Liver (tissue), 9 donors: Measurements from ENCODE around the gene P2RY14. TPM values are rescaled to one million over a fixed set of nuclear protein-coding genes. Genes with fewer than 3 reads are reported as not detected.
"Not testable (repeated sequence)": the region's sequence is repeated elsewhere in the genome, so short reads cannot be mapped to it uniquely, and the experiment has no call there.

ENCODE experiments used
- DNase-seq: peaks from one replicate; pipeline ENCODE4 v3.0.0-alpha.2; 2017; ENCODE audit warnings: low spot score
- H3K27ac ChIP-seq, 2 donors: one replicate each; pipeline ENCODE4 v1.7.0; 2013; ENCODE audit warnings: inconsistent platforms in 2 of 2, low read length in 2 of 2, control low read depth in 1 of 2, low read depth in 1 of 2, mild to moderate bottlenecking in 1 of 2
- H3K27me3 ChIP-seq, 4 donors: one replicate each; pipeline versions ENCODE4 v1.6.1 to v1.7.0; 2013; ENCODE audit warnings: low read length in 3 of 4, inconsistent platforms in 1 of 4, mild to moderate bottlenecking in 1 of 4, moderate library complexity in 1 of 4; ENCODE audit not compliant: control insufficient read depth in 4 of 4, insufficient read depth in 4 of 4
- H3K36me3 ChIP-seq, 4 donors: one replicate each; pipeline versions ENCODE4 v1.6.1 to v1.7.0; 2013; ENCODE audit warnings: low read length in 3 of 4, mild to moderate bottlenecking in 3 of 4, low read depth in 1 of 4, moderate library complexity in 1 of 4; ENCODE audit not compliant: control insufficient read depth in 4 of 4, insufficient read depth in 3 of 4
- H3K4me1 ChIP-seq, 4 donors: one replicate each; pipeline versions ENCODE4 v1.6.1 to v1.7.0; 2013; ENCODE audit warnings: low read length in 3 of 4, mild to moderate bottlenecking in 3 of 4, moderate library complexity in 1 of 4; ENCODE audit not compliant: control insufficient read depth in 4 of 4, insufficient read depth in 4 of 4
- H3K4me3 ChIP-seq, 3 donors: one replicate each; pipeline versions ENCODE4 v1.6.1 to v1.7.0; 2013; ENCODE audit warnings: low read length in 3 of 3, control low read depth in 1 of 3, low read depth in 1 of 3, mild to moderate bottlenecking in 1 of 3
- H3K9ac ChIP-seq, 2 donors: one replicate each; pipeline ENCODE4 v1.7.0; 2013; ENCODE audit warnings: low read length in 2 of 2, mild to moderate bottlenecking in 2 of 2, moderate library complexity in 2 of 2, control low read depth in 1 of 2, low read depth in 1 of 2
- H3K9me3 ChIP-seq, 4 donors: one replicate each; pipeline versions ENCODE4 v1.6.1 to v1.7.0; 2013; ENCODE audit warnings: low read length in 3 of 4; ENCODE audit not compliant: control insufficient read depth in 4 of 4
- ATF3 ChIP-seq: IDR thresholded peaks from 2 replicates; pipeline ENCODE4 v1.6.1; 2016; ENCODE audit warnings: antibody characterized with exemption
- CTCF ChIP-seq: fragments of 150-350 bp; IDR thresholded peaks from 2 replicates; pipeline ENCODE4 v1.5.1; 2017; ENCODE audit warnings: improper control_type of control experiment, low read depth, low read length; ENCODE audit not compliant: missing input control
- EGR1 ChIP-seq, 2 donors: IDR thresholded peaks; 2 replicates each; pipeline ENCODE4 v1.6.1; 2016 to 2018; ENCODE audit warnings: antibody characterized with exemption in 2 of 2, low read depth in 2 of 2
- FOXA1 ChIP-seq: IDR thresholded peaks from 2 replicates; pipeline ENCODE4 v1.6.1; 2016; ENCODE audit warnings: antibody characterized with exemption
- FOXA2 ChIP-seq: IDR thresholded peaks from 2 replicates; pipeline ENCODE4 v1.6.1; 2016; ENCODE audit warnings: antibody characterized with exemption
- HNF4G ChIP-seq: IDR thresholded peaks from 2 replicates; pipeline ENCODE4 v1.6.1; 2016; ENCODE audit warnings: antibody characterized with exemption
- JUND ChIP-seq, 2 donors: IDR thresholded peaks; 2 replicates each; pipeline ENCODE4 v1.6.1; 2016; ENCODE audit warnings: antibody characterized with exemption in 2 of 2
- NR2F2 ChIP-seq: IDR thresholded peaks from 2 replicates; pipeline ENCODE4 v1.6.1; 2016; ENCODE audit warnings: antibody characterized with exemption
- RAD21 ChIP-seq, 2 donors: IDR thresholded peaks; 2 replicates each; pipeline ENCODE4 v1.6.1; 2016; ENCODE audit warnings: antibody characterized with exemption in 2 of 2, mild to moderate bottlenecking in 2 of 2
- REST ChIP-seq: IDR thresholded peaks from 2 replicates; pipeline ENCODE4 v1.6.1; 2016; ENCODE audit warnings: antibody characterized with exemption, mild to moderate bottlenecking
- RXRA ChIP-seq, 2 donors: IDR thresholded peaks; 2 replicates each; pipeline ENCODE4 v1.6.1; 2017 to 2018; ENCODE audit warnings: antibody characterized with exemption in 2 of 2, mild to moderate bottlenecking in 1 of 2
- SP1 ChIP-seq: IDR thresholded peaks from 2 replicates; pipeline ENCODE4 v1.6.1; 2018; ENCODE audit warnings: antibody characterized with exemption, mild to moderate bottlenecking
- TAF1 ChIP-seq: conservative IDR thresholded peaks from 2 replicates; pipeline ENCODE4 v1.6.1; 2016; ENCODE audit warnings: antibody characterized with exemption, mild to moderate bottlenecking
- YY1 ChIP-seq: IDR thresholded peaks from 2 replicates; pipeline ENCODE4 v1.6.1; 2016; ENCODE audit warnings: antibody characterized with exemption, mild to moderate bottlenecking
- ZBTB33 ChIP-seq: IDR thresholded peaks from 2 replicates; pipeline ENCODE4 v1.6.1; 2016; ENCODE audit warnings: antibody characterized with exemption
- WGBS: extraction: QIAGEN DNeasy Blood & Tissue Kit; methylation state at CpG from one replicate; pipeline ENCODE4 v1.1.7; 2013; 5-methylcytosine and 5-hydroxymethylcytosine counted together
- polyA plus RNA-seq, 2 donors: library from polyadenylated mRNA; stranded (reverse) in 1 of 2; unstranded in 1 of 2; fragments of 200-250 nt in 1 of 2; fragments of >200 nt in 1 of 2; fragmentation: Nextera tagmentation in 1 of 2; extraction: Ambion mirVana in 1 of 2; gene quantifications; one replicate each; pipeline versions ENCODE4 v1.2.1 to v1.2.3, GENCODE V29; 2013 to 2015
- total RNA-seq, 2 donors: library from RNA; depleted of rRNA; stranded (reverse); fragments of >200 nt; gene quantifications; one replicate each; pipeline ENCODE4 v1.2.3, GENCODE V29; 2014
- donor health status: healthy.
- donor health status: healthy.
- donor health status: healthy.
- donor health status: healthy.
- donor health status: healthy.

Gene P2RY14
- total and polyA plus RNA-seq, 4 donors = 0.10 to 0.37 (median 0.22) TPM

GRCh38 chr3:151232991-151233390, 45.4 kb downstream of the P2RY14 start:
- Histone ChIP-seq H3K4me1 (no peaks in the 10 kb centered on the region), H3K36me3 (no peaks in the 10 kb centered on the region), H3K27ac (no peak overlapping the region), H3K9me3 (no peaks in the 10 kb centered on the region), H3K27me3 (no peaks in the 10 kb centered on the region), H3K4me3 (no peak overlapping the region), H3K9ac (no peak overlapping the region)
- no peak for DNase-seq
- WGBS = 88% methylated on average over 4 of the region's 4 CpGs
- TF ChIP-seq ZBTB33 (no peak), NR2F2 (no peak), FOXA2 (no peak)

GRCh38 chr3:151232403-151232802, 45.9 kb downstream of the P2RY14 start:
- DNase-seq, H3K9ac ChIP-seq, H3K36me3 ChIP-seq, H3K27ac ChIP-seq, H3K4me3 ChIP-seq, H3K9me3 ChIP-seq, H3K4me1 ChIP-seq, H3K27me3 ChIP-seq: not testable (repeated sequence)

- H3K27me3 ChIP-seq = no peaks in the 10 kb centered on the region
- H3K27ac ChIP-seq = no peak overlapping the region
- H3K9ac ChIP-seq = no peak overlapping the region
- no peak for TF ChIP-seq CTCF
- TF ChIP-seq ZBTB33 = no peak
- TF ChIP-seq HNF4G = no peak
- TF ChIP-seq NR2F2 = no peak
- TF ChIP-seq FOXA1 = no peak
- TF ChIP-seq RAD21 (IDR thresholded peaks at IDR 0.05) = no peak
- no peak for TF ChIP-seq FOXA2
- TF ChIP-seq TAF1 = no peak
- no peak for TF ChIP-seq EGR1 (IDR thresholded peaks at IDR 0.05; ENCODE audit: low read depth in 2 of 2)
- no peak for TF ChIP-seq RXRA (IDR thresholded peaks at IDR 0.05)
- no peak for TF ChIP-seq JUND (IDR thresholded peaks at IDR 0.05)
- TF ChIP-seq REST = no peak
- TF ChIP-seq YY1 = no peak
- TF ChIP-seq ATF3 = no peak
- TF ChIP-seq SP1 = no peak
- H3K4me1 ChIP-seq = peaks cover 4 to 18% (median 12%) of the 10 kb centered on the region in 4 donors
- no peak for DNase-seq
- H3K9me3 ChIP-seq = no peaks in the 10 kb centered on the region
- WGBS = 56% methylated on average over 4 of the region's 4 CpGs
- H3K36me3 ChIP-seq = no peaks in the 10 kb centered on the region
- no peak overlapping the region for H3K4me3 ChIP-seq
Measured at GRCh38 chr3:151230646-151231045, 47.7 kb downstream of the P2RY14 start.
